CD4-positive, alpha-beta T cell treated with Interleukin-12 subunit alpha and Interleukin-12 subunit beta, for 1 hour (primary cell): ENCODE results near the gene TRIP12.
"Not testable (repeated sequence)": the region's sequence is repeated elsewhere in the genome, so short reads cannot be mapped to it uniquely, and the experiment has no call there.

Experiments
- DNase-seq: peaks from one replicate; pipeline ENCODE4 v3.0.0-alpha.2; 2020

Gene TRIP12

DNA sequence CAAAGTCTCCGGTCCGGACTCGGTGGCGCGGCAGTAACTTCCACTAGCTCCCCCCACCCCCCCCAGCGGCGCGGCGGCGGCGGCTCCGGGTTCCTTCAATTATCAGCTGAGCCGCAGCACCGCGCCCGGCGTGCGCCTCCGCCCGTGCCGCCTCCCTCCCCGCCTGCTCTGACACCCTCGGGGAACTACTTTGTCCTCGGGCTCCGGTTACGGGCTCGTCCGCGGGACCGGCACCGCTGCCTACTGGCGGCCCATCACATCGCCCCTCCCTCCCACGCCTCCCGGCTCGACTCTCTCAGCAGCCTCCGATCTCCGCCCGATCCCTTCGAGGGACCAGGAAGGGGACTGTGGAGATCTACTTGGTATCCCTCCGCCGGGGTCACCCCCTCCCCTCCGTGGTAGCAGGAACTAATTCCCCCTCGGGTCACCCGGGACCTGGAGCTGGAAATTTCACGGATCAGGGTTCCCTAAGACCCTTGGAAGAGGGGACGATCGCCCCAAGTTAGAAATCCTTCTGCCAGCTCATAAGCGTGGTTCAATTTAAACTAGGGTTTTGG, at the start of gene TRIP12:
Gene TRIP12 (minus strand): TSS at position 118 of the 557 bp plus-strand sequence. CDS start 41,930 bp downstream, outside the sequence.
- peak; percentile 91 for DNase-seq

DNA sequence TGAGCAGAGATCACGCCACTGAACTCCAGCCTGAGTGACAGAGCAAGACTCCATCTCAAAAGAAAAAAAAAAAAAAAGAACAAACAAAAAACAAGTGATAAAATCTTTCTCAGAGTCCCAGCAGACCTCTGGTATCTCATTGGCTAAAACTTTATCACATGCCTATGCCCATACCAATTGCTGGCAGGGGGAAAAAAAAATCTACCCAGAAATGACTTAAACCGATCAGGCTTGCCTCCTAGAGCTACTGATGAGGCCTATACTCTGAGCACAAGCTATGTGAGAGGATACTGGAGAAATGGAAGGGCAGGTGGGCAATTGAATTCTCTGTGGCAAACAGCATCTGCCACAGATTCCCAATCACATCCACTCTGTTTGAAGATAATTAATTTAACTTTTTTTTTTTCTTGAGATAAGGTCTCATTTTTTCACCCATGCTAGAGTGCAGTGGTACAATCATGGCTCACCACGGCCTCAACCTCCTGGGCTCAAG, 49.5 kb upstream of the TRIP12 start:
- no peak for DNase-seq

DNA sequence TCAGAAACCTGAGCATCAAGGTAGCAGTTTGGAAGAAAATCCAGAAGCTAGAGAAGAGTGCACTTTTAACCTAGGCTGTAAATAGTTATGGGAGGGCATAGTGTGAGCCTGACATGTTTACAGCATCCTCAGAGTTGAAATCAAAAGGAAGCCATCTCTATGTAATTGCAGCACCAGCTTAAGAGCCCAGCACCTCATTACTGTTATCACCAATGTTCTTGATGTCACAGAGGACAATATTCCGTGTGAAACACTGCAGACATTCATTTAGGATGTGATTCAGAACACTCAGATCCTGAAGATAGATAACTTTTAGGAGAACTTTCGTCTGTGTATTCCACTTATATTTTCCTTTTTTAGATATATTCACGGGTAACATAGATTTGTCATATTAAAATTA, 48.6 kb upstream of the TRIP12 start:
- DNase-seq, result no peak

DNA sequence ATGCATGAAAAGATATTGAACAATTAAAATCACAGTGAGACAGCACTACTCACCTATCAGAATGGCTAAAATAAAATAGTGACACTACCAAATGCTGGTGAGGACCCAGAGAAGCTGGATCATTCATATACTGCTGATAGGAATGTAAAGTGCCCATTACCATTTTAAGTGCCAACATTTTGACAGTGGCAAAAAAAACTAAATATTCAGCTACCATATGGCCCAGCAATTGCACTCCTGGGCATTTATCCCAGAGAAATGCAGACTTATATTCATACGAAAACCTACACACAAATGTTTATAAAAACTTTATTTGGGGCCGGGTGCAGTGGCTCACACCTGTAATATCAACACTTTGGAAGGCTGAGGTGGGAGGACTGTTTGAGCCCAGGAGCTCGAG, 48.1 kb upstream of the TRIP12 start:
- no peak for DNase-seq

DNA sequence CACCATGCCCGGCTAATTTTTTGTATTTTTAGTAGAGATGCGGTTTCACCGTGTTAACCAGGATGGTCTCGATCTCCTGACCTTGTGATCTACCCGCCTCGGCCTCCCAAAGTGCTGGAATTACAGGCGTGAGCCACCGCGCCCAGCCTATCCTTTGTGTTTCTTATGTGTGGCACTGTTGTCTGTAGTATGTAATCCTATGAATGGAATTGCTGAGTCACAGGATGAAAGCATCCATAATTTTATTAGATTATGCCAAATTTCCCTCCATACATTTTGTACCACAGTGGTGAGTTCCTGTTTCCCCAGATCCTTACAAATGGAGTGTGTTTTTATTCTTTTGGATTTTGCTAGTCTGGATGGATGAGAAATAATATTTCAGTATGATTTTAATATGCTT, 41.8 kb upstream of the TRIP12 start:
- DNase-seq, result not testable (repeated sequence)

DNA sequence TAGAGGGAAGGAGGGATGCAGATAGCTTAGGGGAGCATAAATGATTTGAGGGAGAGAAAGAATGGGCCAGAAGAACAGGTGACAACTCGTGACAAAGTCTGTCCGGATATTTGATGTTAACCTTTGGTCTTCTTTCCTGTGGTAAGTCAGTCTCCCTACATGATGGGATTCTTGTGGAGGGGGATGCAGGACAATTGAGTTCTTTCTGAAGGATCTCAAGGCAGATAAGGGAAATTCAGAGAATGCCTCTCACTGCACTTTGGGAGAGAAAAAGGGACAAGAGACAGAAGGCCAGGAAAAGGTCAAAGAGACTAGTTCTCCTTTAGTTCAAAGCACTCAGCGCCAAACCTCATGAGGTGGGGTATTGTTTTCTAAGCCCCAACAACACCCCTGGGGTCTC, 34.7 kb upstream of the TRIP12 start:
- no peak for DNase-seq

DNA sequence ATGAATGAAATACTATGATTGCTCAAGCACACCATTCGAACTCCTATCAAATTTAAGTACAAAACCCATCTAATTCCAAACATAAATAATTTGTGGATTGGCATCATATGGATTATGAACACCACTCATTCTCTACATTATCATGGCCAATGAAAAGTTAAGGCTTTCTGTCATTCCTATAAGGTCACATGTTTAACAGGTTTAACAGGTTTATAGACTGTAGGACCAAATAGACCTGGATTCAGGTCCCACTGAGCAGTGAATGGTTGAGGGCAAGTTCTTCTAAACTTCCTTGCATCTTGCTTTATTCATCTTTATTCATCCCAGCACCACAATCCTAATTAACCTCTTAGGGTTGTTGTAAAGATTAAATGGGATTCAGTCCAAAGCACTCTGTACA, 33.9 kb upstream of the TRIP12 start:
- DNase-seq, result no peak

DNA sequence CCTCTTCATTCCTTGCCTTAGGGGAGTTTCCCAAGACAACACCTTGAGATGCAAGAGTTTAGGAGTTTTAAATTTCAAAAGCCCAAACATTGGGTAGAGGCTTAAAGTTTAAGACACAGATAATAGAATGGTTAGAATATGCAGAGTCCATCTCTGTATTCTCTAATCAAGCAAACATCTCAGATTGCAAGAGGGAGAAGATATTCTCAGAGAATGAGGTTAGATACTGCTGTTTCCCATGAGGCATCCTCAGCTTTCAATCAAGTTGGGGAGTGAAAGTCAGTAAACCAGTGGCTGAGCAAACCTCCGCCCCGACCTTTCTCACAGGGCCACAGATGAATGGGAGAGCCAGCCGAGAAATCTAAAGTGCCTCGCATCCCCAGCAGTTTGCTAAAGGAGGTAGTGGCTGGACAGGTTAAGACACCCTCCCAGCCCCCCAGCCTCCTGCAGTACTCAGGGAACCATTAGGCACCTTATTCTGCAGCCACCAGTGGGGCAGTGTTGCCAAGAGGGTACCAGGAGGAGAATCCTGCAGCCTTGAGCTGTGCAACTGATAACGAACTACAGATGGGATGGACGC, 30.5 kb upstream of the TRIP12 start:
- DNase-seq, result no peak

DNA sequence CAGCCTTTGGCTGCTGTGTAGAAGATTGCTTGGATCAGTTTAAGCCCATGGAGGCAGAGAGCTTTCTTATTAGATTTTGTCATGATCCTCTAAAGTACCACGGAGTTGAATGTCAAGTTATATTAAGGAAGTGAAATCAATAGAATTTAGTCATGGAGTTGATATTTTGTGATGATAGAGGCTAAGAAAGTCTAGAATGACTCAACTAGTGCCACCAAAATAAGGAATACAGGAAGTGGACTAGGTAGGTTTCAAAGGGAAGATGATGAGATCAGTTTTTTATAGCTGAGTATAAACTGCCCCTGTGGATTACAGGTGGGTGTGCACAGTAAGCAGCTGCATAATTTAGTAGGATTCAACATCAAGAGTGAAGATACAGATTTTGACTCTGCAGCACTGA, 25.7 kb upstream of the TRIP12 start:
- no peak for DNase-seq

DNA sequence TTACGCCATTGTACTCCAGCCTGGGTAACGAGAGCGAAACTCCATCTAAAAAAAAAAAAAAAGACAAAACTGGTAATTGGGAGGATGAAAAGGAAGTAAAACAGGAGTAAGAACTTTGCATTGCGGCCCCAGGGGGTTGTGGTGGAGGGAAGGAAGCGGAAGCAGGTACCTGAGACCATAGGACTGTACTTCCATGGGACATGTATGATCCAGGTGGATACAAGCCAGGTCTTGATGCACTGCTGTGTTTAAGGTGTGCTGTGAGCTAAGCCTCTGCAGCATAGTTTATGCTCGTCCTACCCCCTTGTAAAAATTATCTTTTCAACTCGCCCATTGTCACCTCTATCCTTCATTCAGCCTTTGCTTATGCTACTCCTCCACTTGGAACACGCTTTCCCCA, 24.2 kb upstream of the TRIP12 start:
- no peak for DNase-seq

DNA sequence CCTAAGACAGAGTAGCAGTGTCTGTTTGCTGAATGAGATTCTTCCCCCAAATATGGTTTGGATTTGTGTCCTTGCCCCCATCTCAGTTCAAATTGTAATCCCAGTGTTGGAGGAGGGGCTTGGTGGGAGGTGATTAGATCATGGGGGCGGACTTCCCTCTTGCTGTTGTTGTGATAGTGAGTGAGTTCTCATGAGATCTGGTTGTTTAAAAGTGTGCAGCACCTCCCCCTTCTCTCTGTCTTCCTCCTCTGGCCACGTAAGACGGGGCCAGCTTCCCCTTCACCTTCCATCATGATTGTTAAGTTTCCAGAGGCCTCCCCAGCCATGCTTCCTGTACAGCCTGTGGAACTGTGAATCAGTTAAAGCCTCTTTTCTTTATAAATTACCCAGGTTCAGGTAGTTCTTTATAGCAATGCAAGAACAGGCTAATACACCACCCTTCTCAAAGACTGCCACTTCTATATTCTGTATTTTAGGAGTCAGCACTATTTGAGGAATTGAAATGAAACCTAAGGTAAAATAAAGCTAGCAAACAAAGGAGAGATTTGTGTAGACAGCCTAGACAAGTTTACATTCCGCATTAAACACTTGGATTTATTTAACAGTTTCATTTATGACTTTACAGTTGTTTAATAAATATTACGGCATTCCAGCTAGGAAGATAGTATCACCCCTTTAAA, 22.1 kb upstream of the TRIP12 start:
- no peak for DNase-seq

DNA sequence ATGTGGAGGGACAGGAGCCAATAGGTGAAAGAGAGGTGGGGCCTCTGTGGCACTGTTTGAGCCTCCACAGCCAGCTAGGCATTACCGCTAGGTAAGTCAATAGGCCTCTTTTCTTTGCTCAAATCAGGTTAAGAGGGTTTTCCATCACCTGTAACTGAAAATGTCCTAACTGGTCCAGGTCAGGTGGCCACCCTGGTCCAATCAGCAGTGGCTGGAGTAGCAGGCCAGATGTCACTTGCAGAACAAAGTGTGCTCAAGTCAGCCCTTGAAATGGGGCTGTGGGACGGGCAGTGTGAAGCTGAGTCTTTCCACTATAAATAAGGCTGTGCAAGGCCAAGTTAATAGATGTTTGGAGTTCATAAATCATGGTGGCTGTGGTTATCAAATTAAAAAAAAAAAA, 21.4 kb upstream of the TRIP12 start:
- no peak for DNase-seq

DNA sequence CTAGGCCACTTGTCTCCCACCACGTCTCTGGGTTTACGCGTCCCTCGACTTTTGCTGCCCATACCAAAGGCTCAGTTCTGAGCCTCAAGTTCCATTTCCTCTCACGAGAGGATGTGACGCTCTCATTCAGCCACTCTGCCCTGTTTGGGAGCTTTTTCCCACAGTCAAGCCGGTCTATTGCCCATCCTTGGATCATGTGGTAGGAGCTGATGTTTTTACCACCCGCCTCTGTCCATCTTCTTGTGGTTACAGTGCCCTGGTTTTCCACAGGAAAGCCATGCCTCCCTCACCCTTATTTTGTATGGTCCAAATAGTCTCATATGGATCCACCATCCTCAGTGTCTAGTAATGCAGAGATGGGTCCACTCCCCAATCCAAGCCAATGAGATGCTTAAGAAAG, 20.9 kb upstream of the TRIP12 start:
- DNase-seq, result no peak

DNA sequence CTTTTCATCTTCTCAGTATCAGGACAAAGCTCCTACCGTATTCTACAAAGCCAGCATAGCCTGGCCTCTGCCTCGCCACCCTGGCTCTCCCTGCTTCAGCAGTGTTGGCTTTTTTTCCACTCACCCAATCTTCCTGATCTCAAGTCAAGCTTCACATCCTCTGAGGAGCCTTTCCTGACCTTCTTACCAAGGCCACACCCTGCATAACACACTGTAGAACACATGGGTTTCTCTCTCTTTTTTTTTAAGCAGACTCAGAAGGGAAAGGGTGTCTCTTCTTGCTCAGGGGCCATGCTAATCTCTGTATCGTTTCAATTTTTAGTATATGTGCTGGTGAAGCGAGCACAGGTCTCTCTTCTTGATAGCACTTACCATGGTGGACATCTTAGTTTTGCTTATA, 15.7 kb upstream of the TRIP12 start:
- DNase-seq, result no peak

DNA sequence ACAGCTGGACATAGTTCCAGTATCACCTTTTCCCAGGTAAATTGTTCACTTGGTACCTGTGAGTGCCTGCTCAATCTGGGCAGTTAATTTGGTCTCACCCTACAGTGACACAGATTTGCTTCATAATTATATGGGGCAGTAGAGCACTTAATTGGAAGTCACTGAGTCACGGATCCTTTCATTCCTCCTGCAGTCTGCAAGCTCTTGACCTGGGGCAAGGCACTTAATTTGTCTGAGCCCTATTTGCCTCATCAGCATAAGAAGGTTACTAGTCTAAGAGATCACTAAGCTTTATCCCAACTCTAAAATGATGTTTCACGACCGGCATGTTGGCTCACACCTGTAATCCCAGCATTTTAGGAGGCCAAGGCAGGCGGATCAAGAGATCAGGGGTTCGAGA, 9.4 kb upstream of the TRIP12 start:
- DNase-seq, result no peak

DNA sequence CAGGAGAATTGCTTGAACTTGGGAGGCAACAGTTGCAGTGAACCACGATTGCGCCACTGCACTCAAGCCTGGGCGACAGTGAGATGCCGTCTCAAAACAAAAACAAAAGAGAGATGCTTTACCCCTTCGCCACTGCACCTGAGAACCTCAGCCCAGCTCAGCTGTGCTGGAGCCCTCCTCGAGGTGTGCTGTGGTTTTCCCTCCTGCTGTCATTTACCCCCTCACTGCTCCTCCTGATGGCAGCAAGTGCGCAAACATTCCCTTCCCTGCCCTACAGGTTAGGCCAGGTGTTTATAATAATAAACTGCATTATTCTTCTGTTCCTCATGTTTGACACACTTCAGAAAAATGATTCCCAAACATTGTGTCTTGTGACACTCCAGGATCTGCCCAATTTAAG, 8.8 kb upstream of the TRIP12 start:
- DNase-seq, result no peak

DNA sequence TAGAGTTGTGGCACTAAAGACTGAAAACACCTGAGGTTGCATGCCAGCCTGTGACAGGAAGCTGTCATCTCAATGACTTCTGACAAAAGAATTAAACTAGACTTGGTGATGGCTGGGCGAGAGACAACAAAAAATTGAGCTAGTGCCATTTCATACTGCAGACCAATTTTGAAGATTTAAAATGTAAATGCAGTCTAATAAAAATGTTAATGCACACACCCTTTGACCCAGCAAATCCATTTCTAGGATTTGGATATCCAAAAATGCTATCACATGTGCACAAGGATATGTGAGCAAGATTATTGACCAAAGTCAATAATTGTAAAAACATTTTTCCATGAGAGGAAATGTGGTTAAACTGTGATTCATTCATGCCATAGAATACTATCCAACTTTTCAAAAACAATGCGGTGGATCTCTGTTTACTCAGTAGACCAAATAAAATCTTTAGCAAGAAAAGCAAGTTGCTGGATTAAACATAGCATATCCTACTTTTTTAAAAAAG, 6.1 kb upstream of the TRIP12 start:
- DNase-seq, result no peak

DNA sequence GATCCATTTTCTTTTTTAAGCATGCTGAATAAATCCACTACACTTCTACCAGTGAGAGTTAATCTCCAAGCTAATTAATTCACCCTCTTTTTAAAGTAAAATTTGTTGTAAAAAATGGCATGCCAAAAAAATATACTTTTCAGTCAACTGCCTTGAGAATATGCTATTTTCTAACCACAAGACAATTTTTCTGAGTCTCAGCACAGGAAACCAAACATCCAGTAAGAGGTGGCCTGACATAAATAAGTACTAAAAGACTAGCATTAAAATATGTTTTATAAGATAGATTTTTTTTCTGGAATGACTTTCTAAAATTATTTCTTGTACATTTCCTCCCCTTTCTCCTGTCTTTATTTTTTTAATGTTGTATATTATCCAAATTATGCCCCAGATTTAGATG, 3.4 kb upstream of the TRIP12 start:
- no peak for DNase-seq

DNA sequence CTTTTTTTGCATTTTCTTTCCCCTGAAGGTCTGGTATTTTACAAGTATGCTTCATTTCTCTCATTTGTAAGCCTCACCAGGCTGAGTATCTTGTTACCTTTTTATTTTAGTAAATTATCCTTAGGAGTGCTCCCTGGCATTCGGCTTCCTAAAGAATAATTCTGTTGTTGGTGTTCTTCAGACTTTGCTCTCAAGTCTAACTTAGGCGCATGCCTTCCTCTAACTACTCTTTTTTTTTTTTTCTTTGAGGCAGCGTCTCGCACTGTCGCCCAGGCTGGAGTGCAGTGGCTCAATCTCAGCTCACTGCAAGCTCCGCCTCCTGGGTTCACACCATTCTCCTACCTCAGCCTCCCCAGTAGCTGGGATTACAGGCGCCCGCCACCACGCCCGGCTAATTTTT, 2.7 kb upstream of the TRIP12 start:
- not testable (repeated sequence) for DNase-seq

DNA sequence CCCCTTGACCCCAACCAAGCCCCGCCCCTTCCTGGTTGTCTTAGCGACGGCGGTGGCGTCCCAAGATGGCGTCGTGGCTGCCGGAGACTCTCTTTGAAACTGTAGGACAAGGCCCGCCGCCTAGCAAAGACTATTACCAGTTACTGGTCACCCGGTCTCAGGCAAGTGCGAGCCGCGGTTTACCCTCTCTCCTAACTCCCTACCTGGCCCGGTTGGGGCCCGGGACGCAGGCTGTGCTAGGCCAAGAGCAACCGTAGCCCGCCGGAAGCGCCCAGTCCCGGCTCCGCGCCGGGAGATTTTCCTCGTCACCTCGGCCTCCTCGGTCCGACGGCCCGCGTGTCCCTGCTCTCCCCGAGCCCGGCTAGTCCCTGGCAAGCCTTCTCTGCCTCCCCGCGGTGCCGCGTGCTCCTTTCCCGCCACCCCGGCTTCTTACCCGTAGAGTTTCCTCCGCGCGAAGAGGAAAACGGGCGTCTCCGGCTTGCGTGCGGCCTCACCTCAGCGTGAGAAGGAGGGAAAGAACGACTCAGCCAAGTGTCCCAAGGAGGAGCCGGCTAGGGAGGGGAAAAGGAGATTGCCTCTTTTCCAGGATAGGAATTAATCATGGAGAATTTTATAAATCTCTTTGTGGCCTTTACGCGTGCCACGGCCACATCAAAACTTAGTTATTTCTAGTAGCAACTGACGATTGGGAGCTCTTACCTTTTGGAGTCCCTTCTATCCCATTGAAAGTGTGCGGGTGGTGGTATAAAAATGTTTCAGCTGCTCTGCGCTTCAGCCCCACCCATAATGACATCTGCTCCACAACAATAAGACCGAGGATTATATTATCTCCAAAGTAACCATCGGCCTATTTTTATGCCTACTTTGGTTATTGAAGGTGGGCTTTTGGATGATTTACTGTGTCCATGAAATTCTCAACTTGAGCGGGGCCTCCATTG, 909 bp upstream of the TRIP12 start, which contains the start of gene FBXO36:
Gene FBXO36 (plus strand): TSS at position 55 of the 938 bp plus-strand sequence. CDS start 11 bp downstream, at position 66.
- DNase-seq, result peak; percentile 87

DNA sequence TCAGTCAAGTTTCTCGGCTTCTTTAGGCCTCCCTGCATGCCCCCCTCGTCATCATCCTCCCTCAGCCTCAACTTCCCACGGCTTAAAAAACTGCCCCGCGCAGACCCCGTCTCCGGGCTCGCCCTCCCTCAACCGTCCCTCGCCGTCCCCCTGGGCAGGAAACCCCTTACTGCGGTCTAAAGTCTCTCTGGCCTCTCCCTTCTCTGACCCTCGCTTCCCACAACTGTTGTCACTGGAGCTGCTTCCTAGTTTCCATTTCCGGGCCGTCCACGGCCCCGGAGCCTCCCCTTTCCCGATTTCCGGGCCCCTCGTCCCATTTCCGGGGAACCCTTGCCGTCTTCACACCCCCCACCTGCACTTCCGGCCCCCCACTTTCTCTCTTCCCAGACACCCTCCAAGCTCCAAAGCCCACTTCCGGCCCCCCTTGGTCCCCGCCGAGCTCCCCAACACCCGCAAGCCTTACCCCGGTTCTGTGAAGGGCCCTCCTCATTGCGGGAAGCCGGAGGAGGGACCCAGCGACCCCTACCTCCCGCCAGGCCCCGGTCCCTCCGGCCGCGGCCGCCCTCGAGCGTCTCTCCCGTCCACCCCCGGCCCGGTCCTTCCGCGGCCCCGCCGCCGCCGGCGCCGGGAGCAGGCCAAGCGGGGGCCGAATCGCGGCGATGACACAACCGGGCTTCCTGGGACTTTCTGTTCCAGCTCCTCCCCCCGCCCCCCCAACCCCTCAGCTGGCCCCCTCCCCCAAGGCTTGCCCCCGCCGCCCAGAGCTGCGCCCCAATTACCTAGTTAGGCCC, 513 bp downstream of the TRIP12 start:
- DNase-seq, result peak; percentile 76

DNA sequence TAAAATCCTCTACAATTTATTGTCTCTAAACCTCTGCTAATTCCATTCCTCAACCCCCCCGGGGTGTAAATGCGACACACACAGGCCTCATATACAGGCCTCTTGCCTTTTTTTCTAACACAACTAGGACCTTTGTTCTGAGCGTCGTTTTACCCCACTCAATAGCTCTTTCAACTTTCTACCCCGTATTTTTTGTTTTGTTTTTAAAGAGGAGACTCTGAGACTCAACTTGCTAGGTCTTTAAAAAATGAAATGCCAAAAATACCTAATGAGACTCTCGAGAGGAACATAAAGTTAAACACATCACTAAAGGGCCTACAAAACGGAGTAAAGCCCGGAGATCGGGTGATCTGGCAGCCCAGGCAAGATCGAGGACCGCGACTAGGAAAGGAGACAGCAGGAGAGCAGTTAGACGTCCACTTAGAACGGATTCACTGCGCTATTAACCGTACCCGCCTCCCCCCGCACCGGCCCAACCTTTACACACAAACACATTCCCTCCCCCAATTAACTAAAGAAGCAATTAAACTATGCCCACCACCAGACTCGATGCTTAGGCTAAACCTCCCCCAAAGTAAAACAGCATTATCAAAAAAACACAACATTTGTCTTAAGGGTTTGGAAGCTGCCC, 1.7 kb downstream of the TRIP12 start:
- DNase-seq, result peak; percentile 49
